Fibroblast of villous mesenchyme (primary cell): ENCODE measurements around the gene TOMM20. TPM values are rescaled to one million over a fixed set of nuclear protein-coding genes. Genes with fewer than 3 reads are reported as not detected.

Experiments used
- DNase-seq: peaks from one replicate; pipeline ENCODE4 v3.0.0-alpha.2; 2010; ENCODE audit warnings: low read depth
- H3K4me3 ChIP-seq: 2 replicates; pipeline ENCODE4 v1.5.1; 2011; ENCODE audit warnings: low read depth, mild to moderate bottlenecking, low read length
- CTCF ChIP-seq: IDR thresholded peaks from 2 replicates; pipeline ENCODE4 v1.5.1; 2012; ENCODE audit warnings: low read depth, mild to moderate bottlenecking, low read length; ENCODE audit not compliant: insufficient read depth
- total RNA-seq: library from RNA; depleted of rRNA; stranded (reverse); fragments of >200 nt; gene quantifications from 2 replicates; pipeline ENCODE4 v1.2.3, GENCODE V29; 2012

Gene TOMM20
- 74.4 and 81.6 TPM in 2 replicates for total RNA-seq

DNA sequence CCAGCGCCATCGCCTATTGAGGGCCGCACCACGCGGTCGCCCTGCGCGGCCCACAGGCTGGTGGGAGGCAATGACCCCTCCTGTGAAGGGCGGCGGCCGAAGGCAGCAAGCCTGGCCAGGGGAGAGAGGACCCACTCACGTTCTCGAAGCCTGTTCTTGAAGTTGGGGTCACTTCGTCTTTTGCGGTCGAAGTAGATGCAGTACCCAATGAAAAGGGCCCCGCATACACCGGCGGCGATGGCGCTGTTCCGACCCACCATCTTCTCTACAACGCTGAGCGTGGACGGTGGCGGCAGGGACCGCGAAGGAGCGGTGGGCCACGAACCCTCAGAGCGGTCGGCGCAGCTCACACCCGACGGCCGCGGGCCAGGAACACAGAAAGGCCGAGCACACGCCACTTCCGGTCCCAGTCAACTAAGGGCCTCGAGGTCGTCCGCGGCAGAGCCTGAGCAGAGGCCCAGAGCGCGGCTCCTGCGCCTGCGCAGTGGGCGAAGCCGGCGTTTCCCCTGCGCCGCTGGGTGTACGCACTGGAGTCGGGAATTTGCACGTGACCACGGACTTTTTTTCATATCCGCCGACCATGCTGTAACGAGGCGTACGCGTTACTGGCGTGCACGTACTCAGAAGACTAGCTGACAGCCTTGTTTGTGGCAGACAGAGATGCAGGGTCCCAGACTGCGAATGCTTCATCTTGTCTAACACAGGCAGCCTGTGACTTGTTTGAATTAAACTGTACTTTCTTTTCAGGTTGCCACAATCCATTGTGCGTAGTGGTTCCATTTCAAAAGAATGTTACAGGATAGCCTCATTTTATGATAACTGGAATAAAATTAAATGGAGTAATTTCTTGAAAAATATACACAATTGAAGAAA lies at the start of gene TOMM20:
TSS of gene TOMM20 (minus strand) at position 382 of the 873 bp plus-strand sequence. CDS start at position 260, 122 bp downstream.
- TF ChIP-seq CTCF, result no peak
- H3K4me3 ChIP-seq, result peak within 1 kb of the TSS; percentile 98
- DNase-seq, result peak; percentile 98

DNA sequence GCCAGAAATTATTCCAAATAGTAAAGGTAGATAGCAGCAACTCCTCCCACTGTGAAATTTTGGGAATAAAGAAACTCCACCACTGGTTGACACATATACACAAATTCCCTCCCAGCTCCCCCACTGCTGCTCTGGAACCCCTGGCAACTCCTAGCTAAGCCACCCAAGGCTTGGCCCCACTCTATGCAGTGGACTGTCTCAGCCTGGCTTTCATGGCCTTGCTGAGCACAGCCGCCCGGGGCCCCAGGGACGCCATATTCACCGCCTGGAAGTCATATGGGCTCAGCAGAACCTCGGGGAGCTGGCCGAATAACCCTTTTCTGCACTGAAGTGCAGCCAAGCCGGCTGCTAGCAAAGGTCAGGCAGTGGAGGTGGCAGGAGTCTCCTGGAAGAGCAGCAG lies 47.8 kb upstream of the TOMM20 start:
- TF ChIP-seq CTCF, result no peak
- no peak overlapping the region for H3K4me3 ChIP-seq
- DNase-seq, result no peak

GRCh38 chr1:235169986-235170385 lies 41.3 kb upstream of the TOMM20 start:
- no peak overlapping the region for H3K4me3 ChIP-seq
- DNase-seq, result no peak
- no peak for TF ChIP-seq CTCF

GRCh38 chr1:235168375-235168774 lies 39.7 kb upstream of the TOMM20 start:
- DNase-seq, result no peak
- TF ChIP-seq CTCF, result no peak
- H3K4me3 ChIP-seq, result no peak overlapping the region

GRCh38 chr1:235161685-235162327 lies 33.2 kb upstream of the TOMM20 start:
- H3K4me3 ChIP-seq, result peak overlapping the region; percentile 86
- DNase-seq, result no peak
- TF ChIP-seq CTCF, result no peak

- DNase-seq, result peak; percentile 93
- peak; percentile 11 for TF ChIP-seq CTCF
- peak within 1 kb of the TSS; percentile 86 for H3K4me3 ChIP-seq
Measured at GRCh38 chr1:235160957-235161684, 32.5 kb upstream of the TOMM20 start, which contains the start of gene RBM34. RBM34 (minus strand) TSS chr1:235161250; CDS start chr1:235161226, 24 bp downstream.
